DND-41 (cell line): ENCODE measurements around the gene RUNX1.
A peak's percentile ranks its signal among the peaks of the same experiment; 100 is the strongest.

Experiments
- ATAC-seq: fragments of 200-7000 bp; cut with Tn5 transposase; 3 replicates; pipeline ENCODE4 v1.9.1; 2021; ENCODE audit warnings: low read depth; ENCODE audit not compliant: insufficient read depth
- DNase-seq: peaks from one replicate; pipeline ENCODE4 v3.0.0-alpha.2; 2020
- H2AFZ ChIP-seq: 2 replicates; pipeline ENCODE4 v1.6.0; 2012; ENCODE audit warnings: low read depth, low read length
- H3K27ac ChIP-seq: 2 replicates; pipeline ENCODE4 v1.5.1; 2012; ENCODE audit warnings: low read length, inconsistent platforms
- H3K27me3 ChIP-seq: fragments of 200-600 bp; sonication (generic); 2 replicates; pipeline ENCODE4 v1.6.0; 2012; ENCODE audit warnings: low read length, mild to moderate bottlenecking, inconsistent platforms; ENCODE audit not compliant: insufficient read depth, poor library complexity
- H3K36me3 ChIP-seq: 2 replicates; pipeline ENCODE4 v1.5.1; 2012; ENCODE audit warnings: low read length, inconsistent platforms; ENCODE audit not compliant: insufficient read depth
- H3K4me1 ChIP-seq: 2 replicates; pipeline ENCODE4 v1.5.1; 2012; ENCODE audit warnings: mild to moderate bottlenecking, low read length; ENCODE audit not compliant: insufficient read depth
- H3K4me2 ChIP-seq: 2 replicates; pipeline ENCODE4 v1.6.0; 2012; ENCODE audit warnings: mild to moderate bottlenecking, moderate library complexity, low read length, inconsistent platforms; ENCODE audit not compliant: insufficient read depth
- H3K4me3 ChIP-seq, 2 experiments: fragments of 200-600 bp in 1 of 2; shearing (Covaris generic) in 1 of 2; 2 replicates each; pipeline ENCODE4 v1.5.1; 2012 to 2016; ENCODE audit warnings: inconsistent platforms in 2 of 2, low read length in 2 of 2, mild to moderate bottlenecking in 2 of 2, low read depth in 1 of 2, moderate library complexity in 1 of 2
- H3K79me2 ChIP-seq: 2 replicates; pipeline ENCODE4 v1.6.0; 2012; ENCODE audit warnings: low read length, inconsistent platforms; ENCODE audit not compliant: insufficient read depth
- H3K9ac ChIP-seq: 2 replicates; pipeline ENCODE4 v1.6.0; 2012; ENCODE audit warnings: low read depth, mild to moderate bottlenecking, inconsistent platforms, low read length, moderate library complexity
- H3K9me3 ChIP-seq: 2 replicates; pipeline ENCODE4 v1.5.1; 2012; ENCODE audit warnings: low read length, moderate library complexity, mild to moderate bottlenecking, inconsistent platforms; ENCODE audit not compliant: insufficient read depth, severe bottlenecking
- H4K20me1 ChIP-seq: 2 replicates; pipeline ENCODE4 v1.6.0; 2012; ENCODE audit warnings: low read length; ENCODE audit not compliant: insufficient read depth
- EZH2 ChIP-seq: IDR thresholded peaks from 3 replicates; pipeline ENCODE4 v1.6.1; 2012; ENCODE audit warnings: borderline replicate concordance, low read depth, mild to moderate bottlenecking, moderate library complexity, low read length, inconsistent platforms; ENCODE audit not compliant: severe bottlenecking
- TF ChIP-seq, protein P1 (sequence below): IDR thresholded peaks from 2 replicates; pipeline ENCODE4 v1.5.1; 2012; ENCODE audit warnings: borderline replicate concordance, low read length, moderate library complexity, mild to moderate bottlenecking; ENCODE audit not compliant: poor library complexity, severe bottlenecking; ENCODE audit errors: extremely low read depth

RUNX1 gene

DNA sequence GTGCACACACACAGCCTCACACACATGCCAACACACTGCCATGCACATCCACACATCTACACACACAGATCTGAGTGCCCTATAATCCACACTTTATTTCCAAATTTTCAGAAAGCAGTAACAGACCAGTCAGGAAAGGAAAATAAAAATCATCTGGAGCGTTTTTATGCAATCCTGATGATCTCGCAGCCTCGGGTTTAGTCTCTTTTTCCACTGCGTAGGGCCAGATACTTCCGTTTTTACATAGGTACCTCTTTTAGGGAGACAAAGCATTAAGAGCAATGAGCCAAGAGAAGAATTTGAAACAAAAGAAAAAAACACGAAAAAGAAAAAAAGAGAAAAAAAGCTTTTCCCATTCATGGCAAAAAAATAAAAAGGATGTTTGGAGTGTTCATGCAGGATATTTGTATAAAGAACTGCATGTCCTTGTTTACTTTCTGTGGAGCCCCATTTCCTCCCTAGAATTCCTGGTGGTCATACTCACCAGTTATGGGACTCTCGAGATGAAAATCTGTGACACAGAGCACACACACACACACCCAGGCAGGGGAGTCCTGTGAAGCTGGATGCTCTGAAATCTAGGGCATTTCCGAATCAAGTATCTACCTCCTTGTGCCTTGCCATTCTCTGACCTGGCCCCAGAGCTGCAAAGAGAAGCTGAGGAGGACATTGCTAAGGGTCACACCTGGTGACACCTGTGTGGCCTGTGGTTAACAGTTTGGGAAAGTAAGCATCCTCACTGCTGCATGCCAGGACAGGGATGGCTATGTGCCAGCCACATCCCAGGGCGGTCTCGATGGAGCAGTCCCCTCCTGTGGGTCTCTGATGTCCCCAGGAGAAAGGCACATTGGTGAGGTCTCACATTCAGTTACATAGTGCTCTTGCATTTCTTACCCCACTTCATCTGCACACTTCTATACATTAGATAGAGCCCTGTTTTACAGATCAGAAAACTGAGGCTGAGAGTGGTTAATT lies 83.6 kb downstream of the RUNX1 start:
- no peak for DNase-seq
- Histone ChIP-seq H3K4me2 (no peak overlapping the region), H2AFZ (no peak overlapping the region), H4K20me1 (peaks cover 76% of the 10 kb centered on the region), H3K4me3 (no peak overlapping the region), H3K4me1 (peaks cover 34% of the 10 kb centered on the region), H3K9ac (no peak overlapping the region), H3K9me3 (no peaks in the 10 kb centered on the region), H3K36me3 (peaks cover 83% of the 10 kb centered on the region), H3K27me3 (no peaks in the 10 kb centered on the region), H3K79me2 (peaks cover 97% of the 10 kb centered on the region), H3K27ac (peak overlapping the region; percentile 63)
- ATAC-seq = no peak
- TF ChIP-seq, protein P1, sequence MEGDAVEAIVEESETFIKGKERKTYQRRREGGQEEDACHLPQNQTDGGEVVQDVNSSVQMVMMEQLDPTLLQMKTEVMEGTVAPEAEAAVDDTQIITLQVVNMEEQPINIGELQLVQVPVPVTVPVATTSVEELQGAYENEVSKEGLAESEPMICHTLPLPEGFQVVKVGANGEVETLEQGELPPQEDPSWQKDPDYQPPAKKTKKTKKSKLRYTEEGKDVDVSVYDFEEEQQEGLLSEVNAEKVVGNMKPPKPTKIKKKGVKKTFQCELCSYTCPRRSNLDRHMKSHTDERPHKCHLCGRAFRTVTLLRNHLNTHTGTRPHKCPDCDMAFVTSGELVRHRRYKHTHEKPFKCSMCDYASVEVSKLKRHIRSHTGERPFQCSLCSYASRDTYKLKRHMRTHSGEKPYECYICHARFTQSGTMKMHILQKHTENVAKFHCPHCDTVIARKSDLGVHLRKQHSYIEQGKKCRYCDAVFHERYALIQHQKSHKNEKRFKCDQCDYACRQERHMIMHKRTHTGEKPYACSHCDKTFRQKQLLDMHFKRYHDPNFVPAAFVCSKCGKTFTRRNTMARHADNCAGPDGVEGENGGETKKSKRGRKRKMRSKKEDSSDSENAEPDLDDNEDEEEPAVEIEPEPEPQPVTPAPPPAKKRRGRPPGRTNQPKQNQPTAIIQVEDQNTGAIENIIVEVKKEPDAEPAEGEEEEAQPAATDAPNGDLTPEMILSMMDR = no peak
- no peak for TF ChIP-seq EZH2

DNA sequence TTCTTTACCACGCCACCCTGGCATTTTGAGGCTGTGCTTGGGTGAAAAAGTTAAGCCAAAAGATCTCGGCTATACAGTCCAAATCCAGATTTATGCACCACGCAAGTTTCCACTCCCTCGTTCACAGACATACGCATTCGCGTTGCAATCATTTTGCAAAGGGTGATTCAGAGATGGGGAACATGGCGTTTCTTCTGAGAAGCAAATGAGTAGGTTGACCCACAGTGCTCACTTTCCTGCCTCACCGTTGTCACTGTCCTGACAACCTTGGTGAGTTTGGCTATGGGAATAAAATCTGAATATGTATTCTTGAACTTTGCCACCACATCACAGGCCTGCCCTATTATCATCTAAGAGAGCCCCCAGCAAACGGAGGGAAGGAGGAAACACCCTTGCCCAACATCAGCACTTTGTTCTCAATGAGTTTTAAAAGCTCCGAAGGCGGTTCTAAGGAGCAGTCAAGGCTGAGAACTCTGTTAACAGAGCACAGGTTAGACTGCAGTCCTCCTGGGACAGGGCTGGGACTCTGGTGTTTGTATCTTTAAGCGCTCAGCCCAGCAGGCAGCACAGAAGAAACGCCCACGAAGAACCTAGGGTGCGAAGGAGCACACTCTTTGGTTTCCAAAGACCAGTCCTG lies 86.4 kb downstream of the RUNX1 start:
- H3K27ac ChIP-seq = peak overlapping the region; percentile 57

DNA sequence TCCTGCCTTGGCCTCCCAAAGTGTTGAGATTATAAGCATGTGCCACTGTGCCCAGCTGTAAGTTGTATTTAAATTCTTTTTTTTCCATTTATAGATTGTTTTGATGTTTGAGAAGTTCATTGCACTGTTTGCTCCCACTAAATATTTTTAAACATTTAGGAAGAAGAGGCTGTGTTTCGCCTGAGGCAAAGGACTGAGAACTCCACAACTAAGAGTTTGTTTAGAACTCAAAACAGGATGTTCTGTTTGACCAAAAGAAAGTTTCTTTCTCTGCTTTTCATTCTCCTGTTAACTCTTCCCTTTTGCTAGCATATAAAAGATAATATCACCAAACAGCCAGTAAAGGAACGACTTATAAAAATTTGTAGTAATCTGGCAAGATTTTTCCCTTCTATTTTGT lies 87.0 kb downstream of the RUNX1 start:
- Histone ChIP-seq H4K20me1 (peaks cover 69% of the 10 kb centered on the region), H2AFZ (no peak overlapping the region), H3K79me2 (peaks cover 89% of the 10 kb centered on the region), H3K9me3 (no peaks in the 10 kb centered on the region), H3K36me3 (peaks cover 70% of the 10 kb centered on the region), H3K27ac (peak overlapping the region; percentile 54; the same call in 1 of the 2 replicates), H3K9ac (no peak overlapping the region), H3K4me3 (no peak overlapping the region), H3K4me1 (peaks cover 47% of the 10 kb centered on the region), H3K27me3 (no peaks in the 10 kb centered on the region), H3K4me2 (no peak overlapping the region)
- ATAC-seq (no peak), DNase-seq (no peak)
- TF ChIP-seq EZH2 = no peak
- TF ChIP-seq, protein P1 = no peak

More for the DNA sequence above, 86.4 kb downstream of the RUNX1 start:
- no peaks in the 10 kb centered on the region for H3K9me3 ChIP-seq
- peaks cover 69% of the 10 kb centered on the region for H4K20me1 ChIP-seq
- peak; percentile 34 for ATAC-seq
- H3K4me2 ChIP-seq = no peak overlapping the region
- peaks cover 89% of the 10 kb centered on the region for H3K79me2 ChIP-seq
- DNase-seq = no peak
- H3K4me3 ChIP-seq = no peak overlapping the region
- no peak overlapping the region for H2AFZ ChIP-seq
- H3K27me3 ChIP-seq = no peaks in the 10 kb centered on the region
- H3K4me1 ChIP-seq = peaks cover 41% of the 10 kb centered on the region
- peaks cover 70% of the 10 kb centered on the region for H3K36me3 ChIP-seq
- H3K9ac ChIP-seq = no peak overlapping the region
- TF ChIP-seq, protein P1 = no peak
- TF ChIP-seq EZH2 = no peak
